ENCODE data around the gene ESYT2.

ESYT2 gene

GRCh38 chr7:158682456-158682855 is 146.9 kb downstream of the ESYT2 start:
- no peak for DNase-seq

Measured in NCI-H1436 (cell line).